Measurements from ENCODE around the gene MACF1. TPM values are rescaled to one million over a fixed set of nuclear protein-coding genes. Genes with fewer than 3 reads are reported as not detected.

MACF1 gene
- total RNA-seq, 1 donor from 2014 or later = 881 TPM

GRCh38 chr1:39295901-39296300 lies 91.4 kb downstream of the MACF1 start:
- no peak for DNase-seq (ENCODE audit: low read depth)

GRCh38 chr1:39297551-39297950 lies 93.1 kb downstream of the MACF1 start:
- DNase-seq (ENCODE audit: low read depth) = no peak

- no peak for DNase-seq (ENCODE audit: low read depth)
These were observed 97.1 kb downstream of the MACF1 start for GRCh38 chr1:39301606-39302005.

GRCh38 chr1:39305555-39305954 lies 101.1 kb downstream of the MACF1 start:
- DNase-seq (ENCODE audit: low read depth) = no peak

GRCh38 chr1:39310015-39310414 lies 105.5 kb downstream of the MACF1 start:
- no peak for DNase-seq (ENCODE audit: low read depth)

GRCh38 chr1:39310691-39311090 lies 106.2 kb downstream of the MACF1 start:
- DNase-seq (ENCODE audit: low read depth) = no peak

GRCh38 chr1:39317111-39317510 lies 112.6 kb downstream of the MACF1 start:
- DNase-seq (ENCODE audit: low read depth) = no peak

- no peak for DNase-seq (ENCODE audit: low read depth)
These were observed 113.6 kb downstream of the MACF1 start for GRCh38 chr1:39317910-39318633.

GRCh38 chr1:39321979-39322378 lies 117.5 kb downstream of the MACF1 start:
- no peak for DNase-seq (ENCODE audit: low read depth)

GRCh38 chr1:39322431-39322830 lies 117.9 kb downstream of the MACF1 start:
- DNase-seq (ENCODE audit: low read depth) = no peak

GRCh38 chr1:39324888-39325287 lies 120.4 kb downstream of the MACF1 start:
- DNase-seq (ENCODE audit: low read depth) = no peak

GRCh38 chr1:39326836-39327235 lies 122.3 kb downstream of the MACF1 start:
- DNase-seq (ENCODE audit: low read depth) = no peak

GRCh38 chr1:39328095-39328494 lies 123.6 kb downstream of the MACF1 start:
- DNase-seq (ENCODE audit: low read depth) = no peak

- no peak for DNase-seq (ENCODE audit: low read depth)
These were observed 124.2 kb downstream of the MACF1 start for GRCh38 chr1:39328586-39329121.

GRCh38 chr1:39331647-39332046 lies 127.2 kb downstream of the MACF1 start:
- DNase-seq (ENCODE audit: low read depth) = no peak

GRCh38 chr1:39332291-39332690 lies 127.8 kb downstream of the MACF1 start:
- no peak for DNase-seq (ENCODE audit: low read depth)

GRCh38 chr1:39332828-39333227 lies 128.3 kb downstream of the MACF1 start:
- no peak for DNase-seq (ENCODE audit: low read depth)

- no peak for DNase-seq (ENCODE audit: low read depth)
These were observed 128.8 kb downstream of the MACF1 start for GRCh38 chr1:39333296-39333695.

- no peak for DNase-seq (ENCODE audit: low read depth)
These were observed 130.7 kb downstream of the MACF1 start for GRCh38 chr1:39335216-39335615.

GRCh38 chr1:39337067-39337466 lies 132.6 kb downstream of the MACF1 start:
- DNase-seq (ENCODE audit: low read depth) = no peak

GRCh38 chr1:39342776-39343175 lies 138.3 kb downstream of the MACF1 start:
- no peak for DNase-seq (ENCODE audit: low read depth)

- DNase-seq (ENCODE audit: low read depth) = no peak
These were observed 140.1 kb downstream of the MACF1 start for GRCh38 chr1:39344394-39345154.

- no peak for DNase-seq (ENCODE audit: low read depth)
These were observed 142.4 kb downstream of the MACF1 start for GRCh38 chr1:39346872-39347271.

Data from renal cortical epithelial cell (primary cell).